H9 (cell line): Measurements from ENCODE around the gene DMRT3. TPM values are rescaled to one million over a fixed set of nuclear protein-coding genes. Genes with fewer than 3 reads are reported as not detected.

Source experiments
- DNase-seq: peaks from one replicate; pipeline ENCODE4 v3.0.0-alpha.2; 2017
- H2AFZ ChIP-seq: one replicate; pipeline ENCODE4 v1.6.1; 2013; ENCODE audit warnings: mild to moderate bottlenecking, low read length, control low read depth, moderate library complexity
- H2AK5ac ChIP-seq: 2 replicates; pipeline ENCODE4 v1.6.1; 2013; ENCODE audit warnings: low read length, control low read depth, mixed read lengths; ENCODE audit not compliant: insufficient read length
- H2BK120ac ChIP-seq: one replicate; pipeline ENCODE4 v1.6.1; 2013; ENCODE audit warnings: low read depth, mild to moderate bottlenecking, low read length, control low read depth, inconsistent platforms; ENCODE audit not compliant: poor library complexity, severe bottlenecking
- H2BK12ac ChIP-seq: 2 replicates; pipeline ENCODE4 v1.6.1; 2013; ENCODE audit warnings: low read length, control low read depth, mixed read lengths, low read depth; ENCODE audit not compliant: insufficient read length
- H2BK15ac ChIP-seq: 2 replicates; pipeline ENCODE4 v1.6.1; 2013; ENCODE audit warnings: low read depth, low read length, control low read depth
- H2BK20ac ChIP-seq: one replicate; pipeline ENCODE4 v1.6.1; 2013; ENCODE audit warnings: low read depth, mild to moderate bottlenecking, low read length, control low read depth, inconsistent platforms; ENCODE audit not compliant: poor library complexity, severe bottlenecking
- H2BK5ac ChIP-seq: 2 replicates; pipeline ENCODE4 v1.6.1; 2013; ENCODE audit warnings: low read length, control low read depth, mixed read lengths; ENCODE audit not compliant: insufficient read length
- H3K14ac ChIP-seq: 2 replicates; pipeline ENCODE4 v1.6.1; 2013; ENCODE audit warnings: low read length, control low read depth; ENCODE audit not compliant: insufficient read depth
- H3K18ac ChIP-seq: 2 replicates; pipeline ENCODE4 v1.6.1; 2013; ENCODE audit warnings: low read depth, mild to moderate bottlenecking, mixed read lengths, low read length, control low read depth; ENCODE audit not compliant: insufficient read length
- H3K23ac ChIP-seq: 2 replicates; pipeline ENCODE4 v1.6.1; 2013; ENCODE audit warnings: low read length, control low read depth, mixed read lengths, low read depth; ENCODE audit not compliant: insufficient read length
- H3K23me2 ChIP-seq: 2 replicates; pipeline ENCODE4 v1.6.1; 2013; ENCODE audit warnings: low read depth, mild to moderate bottlenecking, mixed read lengths, low read length, control low read depth; ENCODE audit not compliant: insufficient read length, poor library complexity, severe bottlenecking
- H3K27ac ChIP-seq: 2 replicates; pipeline ENCODE4 v1.5.1; 2013; ENCODE audit warnings: low read length, control low read depth, mixed read lengths, low read depth; ENCODE audit not compliant: insufficient read length
- H3K27me3 ChIP-seq: 2 replicates; pipeline ENCODE4 v1.6.1; 2013; ENCODE audit warnings: low read length, control low read depth, inconsistent platforms; ENCODE audit not compliant: insufficient read depth
- H3K4ac ChIP-seq: 2 replicates; pipeline ENCODE4 v1.6.1; 2013; ENCODE audit warnings: low read depth, mild to moderate bottlenecking, control low read depth, inconsistent platforms, low read length, moderate library complexity
- H3K4me1 ChIP-seq: 2 replicates; pipeline ENCODE4 v1.6.1; 2013; ENCODE audit warnings: low read length, control low read depth, inconsistent platforms; ENCODE audit not compliant: insufficient read depth
- H3K4me2 ChIP-seq: 2 replicates; pipeline ENCODE4 v1.6.1; 2013; ENCODE audit warnings: low read length, control low read depth, mixed read lengths; ENCODE audit not compliant: insufficient read length, insufficient read depth
- H3K56ac ChIP-seq: 2 replicates; pipeline ENCODE4 v1.6.1; 2013; ENCODE audit warnings: low read depth, mild to moderate bottlenecking, mixed read lengths, low read length, control low read depth; ENCODE audit not compliant: insufficient read length
- H3K79me1 ChIP-seq: 2 replicates; pipeline ENCODE4 v1.6.1; 2013; ENCODE audit warnings: low read depth, mild to moderate bottlenecking, moderate library complexity, low read length, control low read depth, inconsistent platforms; ENCODE audit not compliant: insufficient read depth, poor library complexity, severe bottlenecking
- H3K79me2 ChIP-seq: 2 replicates; pipeline ENCODE4 v1.6.1; 2013; ENCODE audit warnings: low read length, control low read depth, inconsistent platforms; ENCODE audit not compliant: insufficient read depth
- H3K9ac ChIP-seq: 2 replicates; pipeline ENCODE4 v1.6.1; 2013; ENCODE audit warnings: low read length, control low read depth, mixed read lengths; ENCODE audit not compliant: insufficient read length; ENCODE audit errors: extremely low read depth
- H3K9me3 ChIP-seq: one replicate; pipeline ENCODE4 v1.6.1; 2013; ENCODE audit warnings: low read depth, low read length, inconsistent platforms; ENCODE audit not compliant: control insufficient read depth
- H3T11ph ChIP-seq: one replicate; pipeline ENCODE4 v1.6.1; 2013; ENCODE audit warnings: mild to moderate bottlenecking, low read length, control low read depth, inconsistent platforms
- H4K20me1 ChIP-seq: one replicate; pipeline ENCODE4 v1.6.1; 2013; ENCODE audit not compliant: control insufficient read depth, insufficient read length, insufficient read depth
- H4K5ac ChIP-seq: 2 replicates; pipeline ENCODE4 v1.6.1; 2013; ENCODE audit warnings: low read depth, mild to moderate bottlenecking, mixed read lengths, low read length, control low read depth; ENCODE audit not compliant: insufficient read length
- H4K8ac ChIP-seq: replicated peaks from 2 replicates; pipeline ENCODE4 v1.6.1; 2013; ENCODE audit warnings: low read length, control low read depth, mixed read lengths, low read depth; ENCODE audit not compliant: insufficient read length
- H4K91ac ChIP-seq: 2 replicates; pipeline ENCODE4 v1.6.1; 2013; ENCODE audit warnings: low read depth, mild to moderate bottlenecking, moderate library complexity, mixed read lengths, low read length, control low read depth; ENCODE audit not compliant: insufficient read length
- H3K27ac Mint-ChIP-seq, 3 experiments: 2 replicates in 2 of 3; 3 replicates in 1 of 3; pipeline ENCODE4 v1.8.0; 2020 to 2021; ENCODE audit warnings: mixed read lengths in 3 of 3, mild to moderate bottlenecking in 1 of 3, moderate library complexity in 1 of 3
- H3K27me3 Mint-ChIP-seq: 2 replicates; pipeline ENCODE4 v1.8.0; 2021; ENCODE audit warnings: low read depth, mild to moderate bottlenecking, moderate library complexity, mixed read lengths
- H3K36me3 Mint-ChIP-seq, 3 experiments: 2 replicates in 2 of 3; 3 replicates in 1 of 3; pipeline ENCODE4 v1.8.0; 2020 to 2021; ENCODE audit warnings: low read depth in 3 of 3, mixed read lengths in 3 of 3; ENCODE audit not compliant: insufficient read depth in 1 of 3
- H3K4me1 Mint-ChIP-seq, 2 experiments: 2 replicates each; pipeline ENCODE4 v1.8.0; 2020; ENCODE audit warnings: mixed read lengths in 2 of 2
- H3K4me3 Mint-ChIP-seq, 2 experiments: 2 replicates in 1 of 2; 3 replicates in 1 of 2; pipeline ENCODE4 v1.8.0; 2020 to 2021; ENCODE audit warnings: mild to moderate bottlenecking in 2 of 2, mixed read lengths in 2 of 2, moderate library complexity in 1 of 2
- H3K9me3 Mint-ChIP-seq, 2 experiments: 2 replicates in 1 of 2; 3 replicates in 1 of 2; pipeline ENCODE4 v1.8.0; 2020; ENCODE audit warnings: mild to moderate bottlenecking in 2 of 2, mixed read lengths in 2 of 2, moderate library complexity in 1 of 2
- CTCF ChIP-seq: fragments of 200-600 bp; sonication (generic); conservative IDR thresholded peaks from 3 replicates; pipeline ENCODE4 v1.8.0; 2021; ENCODE audit warnings: antibody characterized with exemption, mild to moderate bottlenecking
- WGBS: extraction: QIAGEN DNeasy Blood & Tissue Kit; methylation state at CpG from one replicate; pipeline ENCODE4 v1.1.7; 2013; ENCODE audit warnings: missing lambda C conversion rate, low lambda C conversion rate, mixed read lengths; ENCODE audit not compliant: insufficient read length; ENCODE audit errors: extremely low coverage; 5-methylcytosine and 5-hydroxymethylcytosine counted together
- total RNA-seq: library from RNA; stranded (reverse); gene quantifications from 2 replicates; pipeline ENCODE4 v1.2.1, GENCODE V29; 2021

The DMRT3 gene
- total RNA-seq, 1 experiment from 2014 or later: not detected

GRCh38 chr9:948497-948896, 28.0 kb upstream of the DMRT3 start:
- H3T11ph ChIP-seq: no peak overlapping the region
- no peak overlapping the region for H4K8ac ChIP-seq
- no peak overlapping the region for H3K23ac ChIP-seq
- no peak for DNase-seq
- no peak overlapping the region for H2BK15ac ChIP-seq
- no peaks in the 10 kb centered on the region for H3K9me3 ChIP-seq
- no peak overlapping the region for H2BK120ac ChIP-seq
- H2AFZ ChIP-seq: no peak overlapping the region
- H2BK20ac ChIP-seq: no peak overlapping the region
- no peaks in the 10 kb centered on the region for H3K79me1 ChIP-seq
- H3K18ac ChIP-seq: no peak overlapping the region
- H3K27ac ChIP-seq: no peak overlapping the region
- no peaks in the 10 kb centered on the region for H3K4me1 ChIP-seq
- TF ChIP-seq CTCF: no peak
- H3K4me2 ChIP-seq: no peak overlapping the region
- Mint-ChIP-seq H3K27me3 (peaks cover 24% of the 10 kb centered on the region), H3K36me3 (no peaks in the 10 kb centered on the region), H3K4me1 (peaks cover 4 to 11% of the 10 kb centered on the region in 2 experiments), H3K4me3 (no peak overlapping the region), H3K9me3 (no peaks in the 10 kb centered on the region), H3K27ac (0 out of 7 replicates have a peak overlapping the region, but pooled peaks of 1 of the 3 experiments have one; percentile 49)
- no peak overlapping the region for H2BK5ac ChIP-seq
- H3K14ac ChIP-seq: no peak overlapping the region
- H2AK5ac ChIP-seq: no peak overlapping the region
- H3K4ac ChIP-seq: no peak overlapping the region
- H3K56ac ChIP-seq: no peak overlapping the region
- H3K9ac ChIP-seq: no peak overlapping the region
- H4K91ac ChIP-seq: no peak overlapping the region
- no peaks in the 10 kb centered on the region for H3K23me2 ChIP-seq
- H4K20me1 ChIP-seq: no peaks in the 10 kb centered on the region
- H4K5ac ChIP-seq: no peak overlapping the region
- no peaks in the 10 kb centered on the region for H3K79me2 ChIP-seq
- no peak overlapping the region for H2BK12ac ChIP-seq
- no CpG with 5 or more reads among the region's 7 CpGs for WGBS
- H3K27me3 ChIP-seq: no peaks in the 10 kb centered on the region
